ENCODE measurements around the gene NPIPA7.
"Not testable (repeated sequence)": the region's sequence is repeated elsewhere in the genome, so short reads cannot be mapped to it uniquely, and the experiment has no call there.

NPIPA7 gene

DNA sequence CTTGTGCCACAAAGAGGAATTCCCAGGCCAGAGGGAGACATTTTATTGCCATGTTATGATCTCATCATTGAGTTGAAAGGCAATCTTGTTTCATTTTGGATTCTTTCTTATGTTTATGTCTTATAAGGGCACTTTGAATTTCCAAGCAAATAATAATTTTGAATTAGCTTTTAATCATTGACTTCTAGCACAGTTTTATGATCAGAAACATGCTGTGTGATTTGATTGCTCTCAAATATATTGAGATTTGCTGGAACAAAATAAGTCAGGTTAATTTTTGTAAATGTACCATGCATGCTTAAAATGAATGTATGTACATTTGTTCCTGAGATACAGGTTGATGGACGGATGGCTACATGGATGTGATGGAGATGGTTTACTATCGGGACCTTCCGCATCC lies at the start of gene NPIPA7:
TSS of gene NPIPA7 (plus strand) at position 301 of the 400 bp plus-strand sequence. CDS start 105 bp downstream, outside the sequence.
- not testable (repeated sequence) for DNase-seq (ENCODE audit: low read depth)

DNA sequence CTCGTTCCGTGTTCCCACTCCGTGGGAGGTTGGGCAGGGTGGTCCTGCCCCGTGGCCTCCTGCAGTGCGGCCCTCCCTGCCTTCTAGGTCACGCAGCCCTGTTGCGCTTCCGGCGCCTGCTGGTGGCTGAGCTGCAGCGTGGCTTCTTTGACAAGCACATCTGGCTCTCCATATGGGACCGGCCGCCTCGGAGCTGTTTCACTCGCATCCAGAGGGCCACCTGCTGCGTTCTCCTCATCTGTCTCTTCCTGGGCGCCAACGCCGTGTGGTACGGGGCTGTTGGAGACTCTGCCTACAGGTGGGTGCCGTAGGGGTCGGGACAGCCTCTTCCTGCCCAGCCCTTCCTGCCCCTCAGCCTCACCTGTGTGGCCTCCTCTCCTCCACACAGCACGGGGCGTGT lies 47.5 kb upstream of the NPIPA7 start:
- DNase-seq (ENCODE audit: low read depth): not testable (repeated sequence)

DNA sequence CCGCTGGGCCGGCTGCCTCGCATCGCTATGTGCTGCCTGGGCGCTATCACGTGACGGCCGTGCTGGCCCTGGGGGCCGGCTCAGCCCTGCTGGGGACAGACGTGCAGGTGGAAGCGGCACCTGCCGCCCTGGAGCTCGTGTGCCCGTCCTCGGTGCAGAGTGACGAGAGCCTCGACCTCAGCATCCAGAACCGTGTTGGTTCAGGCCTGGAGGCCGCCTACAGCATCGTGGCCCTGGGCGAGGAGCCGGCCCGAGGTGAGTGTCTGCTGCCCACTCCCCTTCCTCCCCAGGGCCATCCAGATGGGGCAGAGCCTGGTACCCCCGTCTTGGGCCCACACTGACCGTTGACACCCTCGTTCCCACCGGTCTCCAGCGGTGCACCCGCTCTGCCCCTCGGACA lies 21.4 kb upstream of the NPIPA7 start:
- not testable (repeated sequence) for DNase-seq (ENCODE audit: low read depth)

DNA sequence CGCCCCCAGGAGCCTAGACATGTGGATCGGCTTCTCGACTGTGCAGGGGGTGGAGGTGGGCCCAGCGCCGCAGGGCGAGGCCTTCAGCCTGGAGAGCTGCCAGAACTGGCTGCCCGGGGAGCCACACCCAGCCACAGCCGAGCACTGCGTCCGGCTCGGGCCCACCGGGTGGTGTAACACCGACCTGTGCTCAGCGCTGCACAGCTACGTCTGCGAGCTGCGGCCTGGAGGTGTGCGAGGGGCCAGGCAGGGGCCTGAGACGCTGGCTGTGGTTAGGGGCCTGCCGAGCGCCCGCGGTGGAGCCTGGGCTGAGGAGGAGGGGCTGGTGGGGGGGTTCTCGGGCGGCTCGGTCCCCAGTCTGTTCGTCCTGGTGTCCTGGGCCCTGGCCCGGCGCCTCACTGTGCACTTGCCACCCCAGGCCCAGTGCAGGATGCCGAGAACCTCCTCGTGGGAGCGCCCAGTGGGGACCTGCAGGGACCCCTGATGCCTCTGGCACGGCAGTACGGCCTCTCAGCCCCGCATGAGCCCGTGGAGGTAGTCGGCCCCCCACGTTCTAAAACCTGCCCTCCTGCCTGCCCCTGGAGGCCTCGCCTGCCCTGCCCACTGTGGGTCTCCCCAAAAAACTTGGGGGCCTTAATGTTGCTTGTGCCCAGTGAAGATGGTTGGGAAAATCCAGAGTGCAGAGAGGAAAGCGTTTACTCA lies 20.2 kb upstream of the NPIPA7 start:
- DNase-seq (ENCODE audit: low read depth): not testable (repeated sequence)

DNA sequence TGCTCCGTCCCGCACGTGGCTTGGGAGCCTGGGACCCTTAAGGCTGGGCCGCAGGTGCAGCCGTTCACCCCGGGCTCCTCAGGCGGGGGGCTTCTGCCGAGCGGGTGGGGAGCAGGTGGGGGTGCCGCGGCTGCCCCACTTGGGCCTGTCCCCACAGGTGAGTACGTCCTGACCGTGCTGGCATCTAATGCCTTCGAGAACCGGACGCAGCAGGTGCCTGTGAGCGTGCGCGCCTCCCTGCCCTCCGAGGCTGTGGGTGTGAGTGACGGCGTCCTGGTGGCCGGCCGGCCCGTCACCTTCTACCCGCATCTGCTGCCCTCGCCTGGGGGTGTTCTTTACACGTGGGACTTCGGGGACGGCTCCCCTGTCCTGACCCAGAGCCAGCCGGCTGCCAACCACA lies 15.3 kb upstream of the NPIPA7 start:
- DNase-seq (ENCODE audit: low read depth): not testable (repeated sequence)

DNA sequence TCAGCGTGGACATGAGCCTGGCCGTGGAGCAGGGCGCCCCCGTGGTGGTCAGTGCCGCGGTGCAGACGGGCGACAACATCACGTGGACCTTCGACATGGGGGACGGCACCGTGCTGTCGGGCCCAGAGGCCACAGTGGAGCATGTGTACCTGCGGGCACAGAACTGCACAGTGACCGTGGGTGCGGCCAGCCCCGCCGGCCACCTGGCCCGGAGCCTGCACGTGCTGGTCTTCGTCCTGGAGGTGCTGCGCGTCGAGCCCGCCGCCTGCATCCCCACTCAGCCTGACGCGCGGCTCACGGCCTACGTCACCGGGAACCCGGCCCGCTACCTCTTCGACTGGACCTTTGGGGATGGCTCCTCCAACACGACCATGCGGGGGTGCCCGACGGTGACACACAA lies 14.8 kb upstream of the NPIPA7 start:
- not testable (repeated sequence) for DNase-seq (ENCODE audit: low read depth)

DNA sequence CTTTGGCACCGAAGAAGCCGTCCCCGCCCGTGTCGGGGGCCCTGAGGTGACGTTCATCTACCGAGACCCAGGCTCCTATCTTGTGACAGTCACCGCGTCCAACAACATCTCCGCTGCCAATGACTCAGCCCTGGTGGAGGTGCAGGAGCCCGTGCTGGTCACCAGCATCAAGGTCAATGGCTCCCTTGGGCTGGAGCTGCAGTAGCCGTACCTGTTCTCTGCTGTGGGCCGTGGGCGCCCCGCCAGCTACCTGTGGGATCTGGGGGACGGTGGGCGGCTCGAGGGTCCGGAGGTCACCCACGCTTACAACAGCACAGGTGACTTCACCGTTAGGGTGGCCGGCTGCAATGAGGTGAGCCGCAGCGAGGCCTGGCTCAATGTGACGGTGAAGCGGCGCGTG lies 14.2 kb upstream of the NPIPA7 start:
- not testable (repeated sequence) for DNase-seq (ENCODE audit: low read depth)

DNA sequence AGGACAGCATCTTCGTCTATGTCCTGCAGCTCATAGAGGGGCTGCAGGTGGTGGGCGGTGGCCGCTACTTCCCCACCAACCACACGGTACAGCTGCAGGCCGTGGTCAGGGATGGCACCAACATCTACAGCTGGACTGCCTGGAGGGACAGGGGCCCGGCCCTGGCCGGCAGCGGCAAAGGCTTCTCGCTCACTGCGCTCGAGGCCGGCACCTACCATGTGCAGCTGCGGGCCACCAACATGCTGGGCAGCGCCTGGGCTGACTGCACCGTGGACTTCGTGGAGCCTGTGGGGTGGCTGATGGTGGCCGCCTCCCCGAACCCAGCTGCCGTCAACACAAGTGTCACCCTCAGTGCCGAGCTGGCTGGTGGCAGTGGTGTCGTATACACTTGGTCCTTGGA lies 13.6 kb upstream of the NPIPA7 start:
- not testable (repeated sequence) for DNase-seq (ENCODE audit: low read depth)

DNA sequence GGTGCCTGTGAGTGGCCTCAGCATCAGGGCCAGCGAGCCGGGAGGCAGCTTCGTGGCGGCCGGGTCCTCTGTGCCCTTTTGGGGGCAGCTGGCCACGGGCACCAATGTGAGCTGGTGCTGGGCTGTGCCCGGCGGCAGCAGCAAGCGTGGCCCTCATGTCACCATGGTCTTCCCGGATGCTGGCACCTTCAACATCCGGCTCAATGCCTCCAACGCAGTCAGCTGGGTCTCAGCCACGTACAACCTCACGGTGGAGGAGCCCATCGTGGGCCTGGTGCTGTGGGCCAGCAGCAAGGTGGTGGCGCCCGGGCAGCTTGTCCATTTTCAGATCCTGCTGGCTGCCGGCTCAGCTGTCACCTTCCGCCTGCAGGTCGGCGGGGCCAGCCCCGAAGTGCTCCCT lies 13.1 kb upstream of the NPIPA7 start:
- not testable (repeated sequence) for DNase-seq (ENCODE audit: low read depth)

DNA sequence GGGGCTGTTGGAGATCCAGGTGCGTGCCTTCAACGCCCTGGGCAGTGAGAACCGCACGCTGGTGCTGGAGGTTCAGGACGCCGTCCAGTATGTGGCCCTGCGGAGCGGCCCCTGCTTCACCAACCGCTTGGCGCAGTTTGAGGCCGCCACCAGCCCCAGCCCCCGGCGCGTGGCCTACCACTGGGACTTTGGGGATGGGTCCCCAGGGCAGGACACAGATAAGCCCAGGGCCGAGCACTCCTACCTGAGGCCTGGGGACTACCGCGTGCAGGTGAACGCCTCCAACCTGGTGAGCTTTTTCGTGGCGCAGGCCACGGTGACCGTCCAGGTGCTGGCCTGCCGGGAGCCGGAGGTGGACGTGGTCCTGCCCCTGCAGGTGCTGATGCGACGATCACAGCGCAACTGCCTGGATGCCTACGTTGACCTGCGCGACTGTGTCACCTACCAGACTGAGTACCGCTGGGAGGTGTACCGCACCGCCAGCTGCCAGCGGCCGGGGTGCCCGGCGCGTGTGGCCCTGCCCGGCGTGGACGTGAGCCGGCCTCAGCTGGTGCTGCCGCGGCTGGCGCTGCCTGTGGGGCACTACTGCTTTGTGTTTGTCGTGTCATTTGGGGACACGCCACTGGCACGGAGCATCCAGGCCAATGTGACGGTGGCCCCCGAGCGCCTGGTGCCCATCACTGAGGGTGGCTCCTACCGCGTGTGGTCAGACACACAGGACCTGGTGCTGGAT lies 12.2 kb upstream of the NPIPA7 start:
- not testable (repeated sequence) for DNase-seq (ENCODE audit: low read depth)

DNA sequence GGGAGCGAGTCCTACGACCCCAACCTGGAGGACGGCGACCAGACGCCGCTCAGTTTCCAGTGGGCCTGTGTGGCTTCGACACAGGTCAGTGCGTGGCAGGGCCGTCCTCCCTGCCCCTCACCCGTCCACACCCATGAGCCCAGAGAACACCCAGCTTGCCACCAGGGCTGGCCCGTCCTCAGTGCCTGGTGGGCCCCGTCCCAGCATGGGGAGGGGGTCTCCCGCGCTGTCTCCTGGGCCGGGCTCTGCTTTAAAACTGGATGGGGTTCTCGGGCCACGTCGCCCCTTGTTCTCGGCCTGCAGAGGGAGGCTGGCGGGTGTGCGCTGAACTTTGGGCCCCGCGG lies 11.7 kb upstream of the NPIPA7 start:
- not testable (repeated sequence) for DNase-seq (ENCODE audit: low read depth)

DNA sequence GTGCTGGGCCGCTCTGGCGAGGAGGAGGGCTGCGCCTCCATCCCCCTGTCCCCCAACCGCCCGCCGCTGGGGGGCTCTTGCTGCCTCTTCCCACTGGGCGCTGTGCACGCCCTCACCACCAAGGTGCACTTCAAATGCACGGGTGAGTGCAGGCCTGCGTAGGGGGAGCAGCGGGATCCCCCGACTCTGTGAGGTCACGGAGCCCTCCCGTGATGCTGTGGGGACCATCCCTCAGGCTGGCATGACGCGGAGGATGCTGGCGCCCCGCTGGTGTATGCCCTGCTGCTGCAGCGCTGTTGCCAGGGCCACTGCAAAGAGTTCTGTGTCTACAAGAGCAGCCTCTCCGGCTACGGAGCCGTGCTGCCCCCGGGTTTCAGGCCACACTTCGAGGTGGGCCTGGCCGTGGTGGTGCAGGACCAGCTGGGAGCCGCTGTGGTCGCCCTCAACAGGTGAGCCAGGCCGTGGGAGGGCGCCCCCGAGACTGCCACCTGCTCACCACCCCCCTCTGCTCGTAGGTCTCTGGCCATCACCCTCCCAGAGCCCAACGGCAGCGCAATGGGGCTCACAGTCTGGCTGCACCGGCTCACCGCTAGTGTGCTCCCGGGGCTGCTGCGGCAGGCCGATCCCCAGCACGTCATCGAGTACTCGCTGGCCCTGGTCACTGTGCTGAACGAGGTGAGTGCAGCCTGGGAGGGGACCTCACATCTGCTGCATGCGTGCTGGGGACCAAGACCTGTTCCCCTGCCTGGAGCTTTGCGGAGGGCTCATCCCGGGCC lies 9.7 kb upstream of the NPIPA7 start:
- not testable (repeated sequence) for DNase-seq (ENCODE audit: low read depth)

DNA sequence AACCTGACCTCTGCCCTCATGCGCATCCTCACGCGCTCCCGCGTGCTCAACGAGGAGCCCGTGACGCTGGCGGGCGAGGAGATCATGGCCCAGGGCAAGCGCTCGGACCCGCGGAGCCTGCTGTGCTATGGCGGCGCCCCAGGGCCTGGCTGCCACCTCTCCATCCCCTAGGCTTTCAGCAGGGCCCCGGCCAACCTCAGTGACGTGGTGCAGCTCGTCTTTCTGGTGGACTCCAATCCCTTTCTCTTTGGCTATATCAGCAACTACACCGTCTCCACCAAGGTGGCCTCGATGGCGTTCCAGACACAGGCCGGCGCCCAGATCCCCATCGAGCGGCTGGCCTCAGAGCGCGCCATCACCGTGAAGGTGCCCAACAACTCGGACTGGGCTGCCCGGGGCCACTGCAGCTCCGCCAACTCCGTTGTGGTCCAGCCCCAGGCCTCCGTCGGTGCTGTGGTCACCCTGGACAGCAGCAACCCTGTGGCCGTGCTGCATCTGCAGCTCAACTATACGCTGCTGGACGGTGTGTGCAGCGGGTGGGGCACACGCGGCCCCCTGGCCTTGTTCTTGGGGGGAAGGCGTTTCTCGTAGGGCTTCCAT lies 7.7 kb upstream of the NPIPA7 start:
- DNase-seq (ENCODE audit: low read depth): not testable (repeated sequence)

DNA sequence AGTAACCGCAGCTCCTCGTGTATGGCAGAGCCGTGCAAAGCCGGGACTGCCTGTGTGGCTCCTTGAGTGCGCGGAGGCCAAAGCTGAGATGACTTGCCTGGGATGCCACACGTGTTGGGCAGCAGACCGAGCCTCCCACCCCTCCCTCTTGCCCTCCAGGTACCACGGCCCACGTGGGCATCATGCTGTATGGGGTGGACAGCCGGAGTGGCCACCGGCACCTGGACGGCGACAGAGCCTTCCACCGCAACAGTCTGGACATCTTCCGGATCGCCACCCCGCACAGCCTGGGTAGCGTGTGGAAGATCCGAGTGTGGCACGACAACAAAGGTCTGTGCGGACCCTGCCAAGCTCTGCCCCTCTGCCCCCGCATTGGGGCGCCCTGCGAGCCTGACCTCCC lies 4.7 kb upstream of the NPIPA7 start:
- not testable (repeated sequence) for DNase-seq (ENCODE audit: low read depth)

DNA sequence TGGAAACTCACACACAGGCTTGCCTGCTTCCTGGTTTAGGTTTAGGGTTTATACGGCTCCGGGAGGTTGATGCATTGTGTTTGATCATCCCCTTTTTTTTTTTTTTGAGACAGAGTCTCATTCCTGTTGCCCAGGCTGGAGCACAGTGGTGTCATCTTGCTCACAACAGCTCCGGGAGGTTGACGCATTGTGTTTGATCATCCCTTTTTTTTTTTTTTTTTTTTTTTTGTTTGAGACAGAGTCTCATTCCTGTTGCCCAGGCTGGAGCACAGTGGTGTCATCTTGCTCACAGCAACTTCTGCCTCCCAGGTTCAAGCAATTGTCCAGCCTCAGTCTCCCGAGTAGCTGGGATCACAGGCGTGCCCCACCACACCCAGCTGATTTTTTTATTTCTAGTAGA lies 20.7 kb downstream of the NPIPA7 start:
- not testable (repeated sequence) for DNase-seq (ENCODE audit: low read depth)

DNA sequence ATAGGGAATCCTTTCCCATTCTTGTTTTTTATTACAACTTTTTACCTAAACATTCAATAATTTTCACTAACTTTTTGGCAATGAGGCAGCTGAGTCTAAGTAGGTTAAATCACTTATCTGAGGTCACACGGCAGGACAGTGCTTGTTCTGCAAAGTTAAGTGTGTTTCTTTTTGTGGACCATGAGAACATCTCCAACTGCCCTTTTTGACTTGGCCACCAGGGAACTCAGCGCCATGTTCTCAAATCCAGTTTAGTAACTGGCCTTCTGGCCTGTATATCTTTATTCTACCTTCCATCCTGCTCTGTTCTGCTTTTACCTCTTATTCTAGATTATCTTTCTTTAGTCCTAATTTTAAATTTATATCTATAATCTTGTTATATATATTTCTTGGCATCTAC lies 23.4 kb downstream of the NPIPA7 start:
- not testable (repeated sequence) for DNase-seq (ENCODE audit: low read depth)

DNA sequence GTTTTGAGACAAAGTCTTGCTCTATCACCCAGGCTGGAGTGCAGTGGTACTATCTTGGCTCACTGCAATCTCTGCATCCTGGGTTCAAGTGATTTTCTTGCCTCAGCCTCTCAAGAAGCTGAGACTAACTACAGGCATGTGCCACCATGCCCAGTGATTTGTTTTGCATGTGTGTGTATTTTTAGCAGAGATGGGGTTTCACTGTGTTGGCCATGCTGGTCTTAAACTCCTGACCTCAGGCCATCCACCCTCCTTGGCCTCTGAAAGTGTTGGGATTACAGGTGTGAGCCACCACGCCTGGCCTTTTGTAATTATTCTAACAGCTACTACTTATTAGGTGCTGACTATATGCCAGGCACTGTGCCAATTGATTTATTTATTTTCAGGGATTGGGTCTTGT lies 25.3 kb downstream of the NPIPA7 start:
- not testable (repeated sequence) for DNase-seq (ENCODE audit: low read depth)

DNA sequence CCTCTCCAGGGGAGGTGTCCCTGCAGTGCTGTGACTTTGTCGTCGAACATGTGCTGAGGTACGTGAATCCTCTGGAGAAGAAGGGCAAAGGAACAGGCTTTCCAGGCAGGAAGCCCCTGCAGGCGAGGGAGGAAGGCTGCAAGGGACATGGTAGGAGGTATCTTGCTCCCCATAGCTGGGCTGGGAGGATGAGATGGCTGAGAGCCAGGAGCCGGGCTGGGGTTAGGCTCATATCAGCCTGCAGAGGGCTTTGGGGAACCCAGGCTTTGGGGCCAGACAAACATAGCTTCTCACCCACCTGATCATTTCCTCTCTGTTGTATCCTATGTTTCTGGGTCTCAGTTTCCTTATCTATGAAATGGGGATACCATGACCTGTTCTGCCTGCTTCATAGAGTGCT lies 26.5 kb downstream of the NPIPA7 start:
- not testable (repeated sequence) for DNase-seq (ENCODE audit: low read depth)

DNA sequence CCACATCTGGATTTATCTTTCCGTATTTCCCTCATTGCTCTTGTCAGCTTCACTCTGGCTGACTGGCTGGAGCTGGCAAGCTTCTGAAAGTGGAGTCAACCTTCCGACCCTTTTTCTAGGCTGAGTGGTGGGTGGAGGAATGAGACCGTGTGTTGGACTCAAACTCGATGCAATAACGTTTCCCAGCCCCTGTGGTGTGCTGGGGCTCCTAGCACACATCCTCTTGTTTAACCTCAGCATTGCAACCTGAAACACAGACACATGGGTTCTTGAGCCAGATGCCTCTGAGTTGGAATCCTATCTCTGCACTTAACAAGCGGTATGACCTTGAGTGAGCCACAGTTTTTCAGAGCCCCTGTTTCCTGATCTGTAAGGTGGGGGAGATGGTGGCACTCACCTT lies 29.5 kb downstream of the NPIPA7 start:
- not testable (repeated sequence) for DNase-seq (ENCODE audit: low read depth)

DNA sequence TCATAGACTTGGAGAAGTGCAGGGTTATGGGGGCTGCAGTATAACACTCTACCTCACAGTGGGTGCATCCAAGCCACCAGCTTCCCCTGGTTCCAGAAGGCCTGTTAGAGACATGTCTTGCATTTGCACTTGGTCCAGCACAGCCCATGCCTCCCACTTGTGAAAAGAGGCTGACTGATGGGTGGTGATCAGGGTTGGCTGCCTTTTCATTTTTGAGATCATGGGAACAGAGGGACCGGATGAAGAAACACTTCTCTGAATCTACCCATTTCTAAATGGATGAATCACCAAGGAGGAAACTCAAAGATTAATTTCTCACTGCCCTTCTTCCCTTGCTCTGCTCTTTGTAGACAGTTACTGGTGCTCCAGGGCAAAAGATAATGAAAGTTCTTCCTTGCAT lies 34.8 kb downstream of the NPIPA7 start:
- DNase-seq (ENCODE audit: low read depth): not testable (repeated sequence)

DNA sequence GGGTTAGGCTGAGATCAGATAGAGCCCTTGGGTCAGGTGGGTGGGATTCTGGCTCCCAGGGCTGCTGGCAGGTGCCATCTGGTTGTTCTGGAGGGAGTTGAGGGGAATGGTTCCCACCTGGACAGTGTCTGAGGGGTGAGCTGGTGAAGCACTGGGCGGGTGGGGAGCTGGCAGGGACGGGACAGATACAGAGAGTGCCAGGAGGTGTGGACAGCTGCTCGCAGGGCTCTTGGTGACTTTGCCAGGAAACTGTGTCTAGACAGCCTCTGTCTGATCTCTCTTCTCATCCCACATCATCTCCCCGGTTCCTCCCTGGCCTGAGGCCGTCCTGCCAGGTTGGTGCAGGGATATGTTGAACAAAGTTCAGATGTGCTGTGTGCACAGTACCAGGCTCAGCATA lies 38.1 kb downstream of the NPIPA7 start:
- DNase-seq (ENCODE audit: low read depth): not testable (repeated sequence)

DNA sequence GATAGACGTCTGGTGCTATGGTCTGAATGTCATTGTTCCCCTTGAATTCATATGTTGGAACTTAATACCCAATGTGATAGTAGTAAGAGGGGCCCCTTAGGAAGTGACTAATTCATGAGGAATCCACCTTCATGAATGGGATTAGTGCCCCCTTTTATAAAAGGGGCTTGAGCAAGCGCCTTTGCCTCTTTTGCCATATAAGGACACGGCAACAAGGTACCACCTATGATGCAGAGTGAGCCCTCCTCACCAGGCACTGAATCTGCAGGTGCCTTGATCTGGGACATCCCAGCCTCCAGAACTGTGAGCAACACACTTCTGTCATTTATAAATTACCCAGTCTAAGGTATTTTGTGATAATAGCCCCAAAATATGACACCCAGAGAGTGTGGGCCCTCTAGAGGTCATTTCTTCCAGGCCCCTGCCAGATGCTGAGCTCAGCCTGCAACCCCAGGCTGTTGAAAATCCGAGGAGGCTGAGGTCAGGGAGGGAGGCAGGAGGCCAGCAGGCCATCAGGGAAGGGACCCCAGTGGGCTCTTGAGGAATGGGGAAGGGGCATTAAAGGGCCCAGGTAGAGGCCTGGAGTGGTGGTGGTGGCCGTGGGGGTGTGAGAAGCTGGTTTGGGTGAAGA lies 39.1 kb downstream of the NPIPA7 start:
- DNase-seq (ENCODE audit: low read depth): not testable (repeated sequence)
